Stromal cell of bone marrow (primary cell): ENCODE results near the gene GDPD2.

ENCODE experiments used
- DNase-seq: peaks from one replicate; pipeline ENCODE4 v3.0.0-alpha.2; 2012; ENCODE audit warnings: low read depth

Gene GDPD2

GRCh38 chrX:70437921-70438665 lies 15.0 kb downstream of the GDPD2 start:
- no peak for DNase-seq

DNA sequence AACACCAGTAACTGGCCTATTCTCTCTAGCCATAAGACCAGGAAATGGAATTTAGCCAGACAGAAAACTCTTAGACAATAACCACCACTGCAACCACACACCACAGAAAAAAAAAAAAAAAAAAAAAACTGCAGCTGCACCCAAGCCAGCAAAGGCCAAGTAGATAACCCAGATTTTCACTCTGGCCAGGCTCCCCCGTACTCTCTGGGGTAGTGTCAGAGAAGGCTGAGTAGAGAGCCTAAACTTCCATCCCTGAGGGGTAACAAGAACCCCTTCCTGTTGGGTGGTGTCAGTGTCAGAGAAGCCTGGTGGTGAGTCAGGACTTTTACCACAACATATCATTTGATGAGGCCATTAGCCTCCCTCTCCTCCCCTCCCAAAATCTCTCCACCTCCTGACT lies 15.9 kb downstream of the GDPD2 start:
- no peak for DNase-seq

DNA sequence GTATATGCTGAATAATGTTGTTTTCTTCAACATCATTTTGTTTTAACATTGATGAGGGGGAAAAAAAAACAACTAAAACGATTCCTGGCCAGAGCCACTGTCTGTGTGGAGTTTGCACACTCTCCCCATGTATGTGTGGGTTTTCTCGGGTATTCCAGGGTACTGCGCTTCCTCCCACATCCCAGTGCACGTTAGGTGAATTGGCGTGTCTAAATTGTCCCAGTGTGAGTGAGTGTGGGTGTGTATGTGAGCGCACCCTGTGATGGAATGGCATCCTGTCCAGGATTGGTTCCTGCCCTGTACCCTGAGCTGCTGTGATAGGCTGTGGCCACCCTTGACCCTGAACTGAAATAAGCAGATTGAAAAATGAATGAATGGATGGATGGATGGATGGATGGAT lies 19.1 kb downstream of the GDPD2 start:
- no peak for DNase-seq

GRCh38 chrX:70444326-70444945 lies 21.3 kb downstream of the GDPD2 start, which contains the start of gene DLG3:
DLG3 (plus strand) TSS chrX:70444835; CDS start chrX:70445202, 367 bp downstream.
- DNase-seq, result no peak

GRCh38 chrX:70444946-70445656 lies 22.0 kb downstream of the GDPD2 start:
- no peak for DNase-seq

DNA sequence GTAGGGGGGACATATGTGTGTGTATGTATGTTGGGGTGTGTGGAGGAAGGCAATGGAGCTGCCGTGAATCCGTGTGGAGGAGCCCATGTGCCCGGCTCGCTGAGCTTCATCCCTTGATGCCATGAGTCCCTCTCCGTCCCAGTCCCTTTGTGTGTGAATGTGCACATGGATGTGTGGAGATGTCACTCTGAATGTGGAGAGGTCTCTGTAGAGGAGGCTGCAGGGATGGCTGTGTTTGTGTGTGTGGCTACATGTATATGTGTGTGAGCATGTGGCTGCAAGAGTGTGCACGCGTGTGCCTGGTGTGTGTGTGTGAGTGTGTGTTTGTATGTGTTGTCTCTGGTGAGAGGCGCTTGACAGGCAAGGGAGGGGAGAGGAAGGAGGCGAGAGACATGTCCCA lies 22.8 kb downstream of the GDPD2 start:
- no peak for DNase-seq

- no peak for DNase-seq
Observed at GRCh38 chrX:70446380-70447350, 23.6 kb downstream of the GDPD2 start.

- DNase-seq, result no peak
Observed at GRCh38 chrX:70449457-70449966, 26.4 kb downstream of the GDPD2 start.

DNA sequence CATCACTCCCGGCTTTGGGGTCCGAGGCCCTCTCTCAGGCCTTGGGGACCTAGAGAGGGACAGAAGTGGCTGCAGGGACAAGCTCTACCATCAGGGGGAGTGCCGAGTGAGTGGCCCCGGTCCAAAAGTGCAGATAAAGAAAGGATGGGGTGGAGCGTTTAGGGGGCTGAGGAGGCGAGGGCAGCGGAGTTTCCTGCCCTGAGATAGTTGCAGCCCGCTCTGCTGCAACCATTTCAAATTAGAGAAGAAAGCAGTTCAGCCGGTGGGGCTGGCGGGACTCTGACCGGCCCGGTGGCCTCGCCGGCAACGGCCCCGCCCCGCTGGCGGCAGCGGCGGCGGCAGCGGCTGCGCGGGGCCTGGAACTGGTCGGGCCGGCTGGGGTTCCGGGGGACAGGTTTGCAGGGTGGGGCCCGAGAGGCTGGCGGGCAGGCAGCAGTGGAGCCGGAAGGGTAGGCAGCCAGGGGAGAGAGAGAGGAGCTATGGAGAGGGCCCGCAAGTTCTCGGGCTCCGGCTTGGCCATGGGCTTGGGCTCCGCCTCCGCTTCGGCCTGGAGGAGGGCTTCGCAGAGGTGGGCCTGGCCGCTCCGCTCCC lies 29.1 kb downstream of the GDPD2 start:
- DNase-seq, result no peak

DNA sequence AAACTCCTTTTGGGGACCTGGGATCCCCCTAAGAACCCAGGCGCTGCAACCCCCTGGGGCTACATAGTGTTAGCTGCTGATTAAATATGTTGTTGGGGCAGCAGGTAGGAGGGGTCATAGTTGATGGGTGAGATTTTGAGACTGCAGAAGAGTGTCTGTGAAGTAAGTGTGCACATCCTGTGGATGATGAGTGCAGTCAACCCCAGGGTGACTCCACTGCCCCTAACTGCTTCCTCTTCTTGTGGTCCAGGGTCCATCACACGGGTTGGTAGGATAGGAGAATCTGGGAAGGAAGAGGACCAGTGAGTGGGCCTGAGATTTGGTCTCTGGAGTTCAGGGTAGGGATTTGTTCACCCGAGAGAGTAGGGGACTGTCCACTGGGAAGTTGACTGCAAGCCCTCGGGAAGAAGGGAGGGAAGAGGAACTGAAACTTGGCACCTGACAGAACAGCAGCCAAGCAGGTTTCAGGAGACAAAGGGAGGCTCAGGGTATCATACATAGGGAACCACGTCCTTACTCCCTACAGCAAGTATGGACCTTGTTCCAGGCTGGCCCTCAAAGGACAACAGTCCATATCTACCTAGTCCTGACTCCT lies 30.0 kb downstream of the GDPD2 start:
- DNase-seq, result no peak

DNA sequence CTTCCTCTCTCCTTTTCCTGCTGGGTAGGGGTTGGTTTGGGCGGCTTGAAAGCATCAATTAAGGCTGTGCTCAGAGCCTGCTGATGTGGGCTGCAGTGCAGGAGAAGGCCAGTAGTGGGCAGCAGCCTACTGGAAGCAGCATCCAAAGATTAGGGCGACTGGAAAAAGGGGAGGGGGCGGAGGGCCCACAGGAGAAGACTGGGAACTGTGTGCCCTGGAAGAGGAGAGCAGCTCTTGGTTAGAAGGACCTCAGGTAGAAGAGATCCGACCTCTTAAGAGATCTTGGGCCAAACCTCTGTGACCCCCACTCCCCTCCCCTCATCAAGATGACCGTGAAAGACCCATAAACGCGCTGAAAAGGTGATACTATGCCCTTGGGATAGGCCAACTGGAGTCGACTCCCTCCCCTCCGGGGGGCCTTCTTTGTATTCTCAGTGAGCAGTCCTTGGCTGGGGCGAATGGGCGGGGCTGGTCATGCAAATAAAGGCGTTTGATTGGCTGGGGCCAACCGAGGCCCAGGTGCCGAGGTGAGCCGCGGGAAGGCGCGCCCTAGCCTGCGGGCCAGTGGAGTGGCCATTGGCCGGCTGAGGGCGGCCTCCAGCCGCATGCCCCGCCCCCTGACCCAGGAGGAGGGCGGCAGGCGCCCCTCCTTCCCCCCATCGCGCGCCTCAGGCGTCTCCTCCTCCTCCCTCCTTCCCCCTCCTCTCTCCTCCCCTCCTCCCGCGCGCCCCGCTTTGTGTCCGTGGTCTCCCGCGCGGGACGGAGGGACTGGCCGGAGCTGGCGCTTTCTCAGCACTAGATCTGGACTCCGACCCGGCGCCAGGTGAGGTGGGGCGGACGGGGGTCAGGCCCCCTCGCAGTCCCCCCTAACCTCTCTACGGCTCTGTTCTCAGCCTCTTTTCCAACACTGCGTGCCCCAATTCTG lies 31.6 kb downstream of the GDPD2 start:
- DNase-seq, result no peak

- DNase-seq, result no peak
Observed at GRCh38 chrX:70455366-70456202, 32.5 kb downstream of the GDPD2 start.

- DNase-seq, result no peak
Observed at GRCh38 chrX:70456256-70456655, 33.1 kb downstream of the GDPD2 start.

DNA sequence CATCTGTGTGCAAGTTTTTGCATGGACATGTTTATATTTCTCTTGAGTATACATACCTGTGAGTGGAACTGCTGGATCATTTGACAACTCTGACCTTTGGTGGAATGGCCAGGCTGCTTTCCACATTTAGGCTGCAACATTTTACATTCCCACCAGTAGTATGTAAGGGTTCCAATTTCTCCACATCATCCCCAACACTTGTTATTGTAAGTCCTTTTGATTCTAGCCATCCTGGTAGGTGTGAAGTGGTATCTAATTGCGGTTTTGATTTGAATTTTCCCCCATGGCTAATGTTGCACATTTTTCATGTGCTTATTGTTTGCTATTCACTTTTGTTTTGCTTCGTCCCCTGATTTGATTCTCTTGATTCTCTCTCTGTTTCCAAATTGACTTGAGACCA lies 37.9 kb downstream of the GDPD2 start:
- no peak for DNase-seq

GRCh38 chrX:70464051-70464450 lies 40.9 kb downstream of the GDPD2 start:
- DNase-seq, result no peak

DNA sequence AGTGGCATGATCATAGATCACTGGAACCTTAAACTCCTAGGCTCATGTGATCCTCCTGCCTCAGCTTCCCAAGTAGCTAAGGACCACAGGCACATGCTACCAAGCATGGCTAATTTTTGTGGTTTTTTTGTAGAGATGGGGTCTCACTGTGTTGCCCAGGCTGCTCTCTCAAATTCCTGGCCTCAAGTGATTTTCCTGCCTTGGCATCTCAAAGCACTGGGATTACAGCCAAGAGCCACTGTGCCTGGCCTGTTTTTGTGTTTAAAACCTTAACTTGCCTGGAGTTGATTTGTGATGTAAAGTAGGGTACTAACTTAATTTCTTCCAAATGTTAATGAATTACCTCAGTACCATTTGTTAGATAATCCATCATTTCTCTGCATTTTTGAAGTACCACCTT lies 43.9 kb downstream of the GDPD2 start:
- no peak for DNase-seq

DNA sequence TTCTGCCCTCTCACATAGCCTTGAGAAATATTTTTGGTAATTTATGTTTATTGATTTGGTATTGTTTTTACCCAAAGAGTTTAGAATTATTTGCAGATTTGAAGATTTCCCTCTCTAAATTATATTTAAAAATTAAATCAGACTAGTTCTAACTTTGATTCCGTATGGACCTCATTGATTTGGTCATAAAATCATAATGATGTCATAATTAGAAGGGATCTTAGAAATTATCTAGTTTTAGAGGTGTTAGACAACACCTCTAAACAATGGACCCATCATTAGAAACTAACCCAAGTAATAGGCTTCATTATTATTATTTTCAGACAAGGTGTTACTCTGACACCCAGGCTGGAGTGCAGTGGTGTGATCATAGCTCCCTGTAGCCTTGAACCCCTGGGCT lies 45.6 kb downstream of the GDPD2 start:
- DNase-seq, result no peak

DNA sequence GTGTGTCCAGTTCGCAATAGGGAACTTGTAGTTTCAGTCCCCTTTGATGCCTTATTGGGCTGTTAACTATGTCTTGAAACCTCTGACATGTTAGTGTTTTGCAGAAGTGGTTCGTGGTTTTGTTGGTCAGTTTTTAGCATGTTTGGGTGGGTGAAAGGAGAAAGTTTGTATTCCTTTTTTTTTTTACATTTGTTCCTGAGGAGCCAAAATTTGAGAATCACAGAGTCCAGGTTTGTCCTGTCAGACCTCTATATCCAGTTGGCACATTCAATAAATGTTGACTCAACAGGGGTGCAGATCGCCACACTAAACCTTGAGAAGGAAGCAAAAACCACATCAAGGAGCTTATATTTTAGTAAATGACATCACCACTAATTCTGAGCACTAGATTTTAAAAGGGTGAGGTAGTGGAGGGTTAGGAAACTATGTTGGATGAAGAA lies 47.8 kb downstream of the GDPD2 start:
- no peak for DNase-seq
